GM18519 (cell line): ENCODE results near the gene GPATCH2.
"Not testable (repeated sequence)": the region's sequence is repeated elsewhere in the genome, so short reads cannot be mapped to it uniquely, and the experiment has no call there.

Experiments
- ATAC-seq: cut with Tn5 transposase; IDR thresholded peaks from one replicate; pipeline ENCODE4 v1.9.1; 2021; ENCODE audit warnings: mild to moderate bottlenecking, moderate library complexity; ENCODE audit not compliant: unreplicated experiment, low FRiP score

GPATCH2 gene

GRCh38 chr1:217379804-217380203, 251.1 kb downstream of the GPATCH2 start:
- not testable (repeated sequence) for ATAC-seq

- no peak for ATAC-seq
Measured at GRCh38 chr1:217379336-217379735, 251.6 kb downstream of the GPATCH2 start.
